ENCODE results near the gene EBF3.

DNA sequence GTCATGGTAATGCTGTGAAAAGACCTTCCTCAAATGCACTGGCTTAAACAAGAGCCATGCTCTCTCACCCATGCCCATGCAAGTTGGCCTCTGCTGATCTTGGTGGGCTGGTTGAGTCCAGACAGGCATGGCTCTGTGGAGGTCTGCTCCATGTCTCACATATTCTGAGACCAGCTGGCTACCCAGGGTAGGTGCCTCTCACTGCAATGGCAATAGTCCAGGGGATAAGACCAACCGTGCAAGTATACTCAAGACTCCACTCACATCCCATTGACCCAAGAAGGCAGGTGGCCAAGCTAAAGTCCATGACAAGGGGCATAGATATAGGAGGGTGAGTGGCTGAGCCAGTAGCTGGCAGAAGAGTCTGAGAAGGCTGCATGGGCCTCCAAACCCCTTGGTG, 14.2 kb upstream of the EBF3 start:
- TF ChIP-seq, protein P1, sequence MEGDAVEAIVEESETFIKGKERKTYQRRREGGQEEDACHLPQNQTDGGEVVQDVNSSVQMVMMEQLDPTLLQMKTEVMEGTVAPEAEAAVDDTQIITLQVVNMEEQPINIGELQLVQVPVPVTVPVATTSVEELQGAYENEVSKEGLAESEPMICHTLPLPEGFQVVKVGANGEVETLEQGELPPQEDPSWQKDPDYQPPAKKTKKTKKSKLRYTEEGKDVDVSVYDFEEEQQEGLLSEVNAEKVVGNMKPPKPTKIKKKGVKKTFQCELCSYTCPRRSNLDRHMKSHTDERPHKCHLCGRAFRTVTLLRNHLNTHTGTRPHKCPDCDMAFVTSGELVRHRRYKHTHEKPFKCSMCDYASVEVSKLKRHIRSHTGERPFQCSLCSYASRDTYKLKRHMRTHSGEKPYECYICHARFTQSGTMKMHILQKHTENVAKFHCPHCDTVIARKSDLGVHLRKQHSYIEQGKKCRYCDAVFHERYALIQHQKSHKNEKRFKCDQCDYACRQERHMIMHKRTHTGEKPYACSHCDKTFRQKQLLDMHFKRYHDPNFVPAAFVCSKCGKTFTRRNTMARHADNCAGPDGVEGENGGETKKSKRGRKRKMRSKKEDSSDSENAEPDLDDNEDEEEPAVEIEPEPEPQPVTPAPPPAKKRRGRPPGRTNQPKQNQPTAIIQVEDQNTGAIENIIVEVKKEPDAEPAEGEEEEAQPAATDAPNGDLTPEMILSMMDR (IDR thresholded peaks at IDR 0.05; ENCODE audit: borderline replicate concordance, extremely low read depth, low read length, poor library complexity, severe bottlenecking), result no peak
- no peak for TF ChIP-seq EZH2 (IDR thresholded peaks at IDR 0.05; ENCODE audit: borderline replicate concordance, low read depth, low read length, severe bottlenecking)
